SJCRH30 (cell line): ENCODE measurements around the gene VWA8. TPM values are rescaled to one million over a fixed set of nuclear protein-coding genes. Genes with fewer than 3 reads are reported as not detected.
"Not testable (repeated sequence)": the region's sequence is repeated elsewhere in the genome, so short reads cannot be mapped to it uniquely, and the experiment has no call there.

Experiments used
- DNase-seq, 2 experiments: peaks; one replicate each; pipeline ENCODE4 v3.0.0-alpha.2; 2015 to 2020
- H3K27ac ChIP-seq: fragments of 250-450 bp; sonication (Bioruptor Pico); 2 replicates; pipeline ENCODE4 v1.5.1; 2020; ENCODE audit warnings: mild to moderate bottlenecking, moderate library complexity
- H3K27me3 ChIP-seq: fragments of 250-450 bp; sonication (Bioruptor Pico); 2 replicates; pipeline ENCODE4 v1.5.1; 2020; ENCODE audit warnings: mild to moderate bottlenecking, moderate library complexity
- H3K36me3 ChIP-seq: fragments of 250-450 bp; sonication (Bioruptor Pico); 2 replicates; pipeline ENCODE4 v1.5.1; 2020; ENCODE audit warnings: mild to moderate bottlenecking, moderate library complexity
- H3K4me1 ChIP-seq: fragments of 250-450 bp; sonication (Bioruptor Pico); 2 replicates; pipeline ENCODE4 v1.5.1; 2020; ENCODE audit warnings: mild to moderate bottlenecking, moderate library complexity
- H3K4me3 ChIP-seq: fragments of 250-450 bp; sonication (Bioruptor Pico); 2 replicates; pipeline ENCODE4 v1.5.1; 2020; ENCODE audit warnings: mild to moderate bottlenecking, moderate library complexity
- H3K9me3 ChIP-seq: fragments of 250-450 bp; sonication (Bioruptor Pico); replicated peaks from 2 replicates; pipeline ENCODE4 v1.5.1; 2020; ENCODE audit warnings: mild to moderate bottlenecking, moderate library complexity
- total RNA-seq: library from RNA; depleted of rRNA; stranded (reverse); fragments of >200 nt; shearing (Covaris generic); gene quantifications from 2 replicates; pipeline ENCODE4 v1.2.3, GENCODE V29; 2014

Gene VWA8
- total RNA-seq, 1 experiment from 2014 or later, result 14.8 TPM

DNA sequence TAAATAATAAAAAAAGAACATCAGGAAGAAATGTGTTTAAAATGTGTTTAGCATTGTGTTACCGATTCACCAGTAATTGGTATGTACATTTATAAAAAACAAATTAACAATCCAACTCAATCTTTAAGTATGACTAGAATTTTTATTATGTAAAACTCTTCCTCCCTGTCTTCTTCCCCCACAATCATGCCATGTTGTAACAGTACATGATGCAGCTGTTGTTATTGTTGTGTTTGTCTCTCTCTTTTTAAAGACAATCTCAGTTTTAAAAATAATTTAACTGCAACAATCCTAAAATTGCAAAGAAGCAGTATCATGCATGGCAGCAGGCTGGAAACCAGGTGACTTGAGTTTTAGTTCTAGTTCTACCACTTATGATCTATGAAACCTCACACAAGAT lies 323.3 kb downstream of the VWA8 start:
- H3K27me3 ChIP-seq, result no peaks in the 10 kb centered on the region
- H3K27ac ChIP-seq, result no peak overlapping the region
- no peaks in the 10 kb centered on the region for H3K36me3 ChIP-seq
- no peaks in the 10 kb centered on the region for H3K4me1 ChIP-seq
- no peaks in the 10 kb centered on the region for H3K9me3 ChIP-seq
- no peak for DNase-seq
- no peak overlapping the region for H3K4me3 ChIP-seq

DNA sequence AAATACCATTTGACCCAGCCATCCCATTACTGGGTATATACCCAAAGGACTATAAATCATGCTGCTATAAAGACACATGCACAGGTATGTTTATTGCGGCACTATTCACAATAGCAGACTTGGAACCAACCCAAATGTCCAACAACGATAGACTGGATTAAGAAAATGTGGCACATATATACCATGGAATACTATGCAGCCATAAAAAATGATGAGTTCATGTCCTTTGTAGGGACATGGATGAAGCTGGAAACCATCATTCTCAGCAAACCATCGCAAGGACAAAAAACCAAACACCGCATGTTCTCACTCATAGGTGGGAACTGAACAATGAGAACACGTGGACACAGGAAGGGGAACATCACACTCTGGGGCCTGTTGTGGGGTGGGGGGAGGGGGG lies 323.9 kb downstream of the VWA8 start:
- not testable (repeated sequence) for H3K36me3 ChIP-seq, H3K4me1 ChIP-seq, H3K9me3 ChIP-seq, H3K27ac ChIP-seq, H3K4me3 ChIP-seq, H3K27me3 ChIP-seq, DNase-seq

GRCh38 chr13:41636590-41636989 lies 324.3 kb downstream of the VWA8 start:
- H3K9me3 ChIP-seq, H3K36me3 ChIP-seq, H3K27me3 ChIP-seq, H3K4me1 ChIP-seq, H3K4me3 ChIP-seq, H3K27ac ChIP-seq, DNase-seq: not testable (repeated sequence)

DNA sequence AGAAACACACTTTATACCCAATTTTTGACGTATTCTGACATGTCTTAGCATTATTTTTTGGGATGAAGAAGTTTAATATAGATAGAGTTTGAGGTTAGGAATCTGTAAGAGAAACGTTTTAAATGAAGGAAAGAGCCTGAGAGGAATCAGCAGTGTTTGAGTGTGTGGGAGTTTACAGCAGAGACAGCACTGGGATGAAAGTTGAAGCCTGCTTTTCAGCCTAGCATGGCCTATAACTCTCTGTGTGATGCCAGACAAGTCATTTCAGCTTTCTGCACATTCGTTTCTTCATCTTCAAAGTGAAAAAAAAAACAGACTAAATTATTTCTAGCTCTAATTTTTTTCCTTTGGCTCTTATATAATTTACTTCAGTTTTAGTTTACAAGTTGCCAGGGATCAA lies 326.5 kb downstream of the VWA8 start:
- Histone ChIP-seq H3K9me3 (no peaks in the 10 kb centered on the region), H3K36me3 (no peaks in the 10 kb centered on the region), H3K27ac (no peak overlapping the region), H3K4me3 (no peak overlapping the region), H3K4me1 (no peaks in the 10 kb centered on the region), H3K27me3 (no peaks in the 10 kb centered on the region)
- DNase-seq, result no peak

DNA sequence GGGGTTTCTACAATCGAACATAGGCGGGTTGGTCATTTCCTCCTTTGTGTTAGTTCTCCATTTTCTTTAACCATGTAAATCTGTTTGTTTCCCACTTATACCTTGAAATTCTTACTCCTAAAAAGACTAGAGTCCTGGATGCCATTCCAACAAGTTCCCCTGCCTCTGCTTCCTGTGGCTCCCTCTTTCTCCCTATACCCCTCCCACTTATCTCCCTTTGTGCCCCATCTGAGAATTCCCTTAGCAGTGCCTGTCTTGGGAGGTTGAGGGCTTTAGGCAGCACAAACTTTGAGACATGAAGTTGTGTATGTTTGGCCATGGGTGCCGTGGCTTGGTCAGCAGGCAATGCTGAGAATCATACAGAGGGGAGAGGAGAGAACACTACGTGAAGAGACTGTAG lies 327.1 kb downstream of the VWA8 start:
- no peaks in the 10 kb centered on the region for H3K27me3 ChIP-seq
- H3K4me1 ChIP-seq, result no peaks in the 10 kb centered on the region
- H3K27ac ChIP-seq, result no peak overlapping the region
- no peak for DNase-seq
- no peak overlapping the region for H3K4me3 ChIP-seq
- H3K36me3 ChIP-seq, result no peaks in the 10 kb centered on the region
- H3K9me3 ChIP-seq, result no peaks in the 10 kb centered on the region

- Histone ChIP-seq H3K4me1 (no peaks in the 10 kb centered on the region), H3K9me3 (no peaks in the 10 kb centered on the region), H3K27ac (no peak overlapping the region), H3K36me3 (no peaks in the 10 kb centered on the region), H3K27me3 (no peaks in the 10 kb centered on the region), H3K4me3 (no peak overlapping the region)
- DNase-seq, result no peak
Observed at GRCh38 chr13:41631296-41631965, 329.5 kb downstream of the VWA8 start.

DNA sequence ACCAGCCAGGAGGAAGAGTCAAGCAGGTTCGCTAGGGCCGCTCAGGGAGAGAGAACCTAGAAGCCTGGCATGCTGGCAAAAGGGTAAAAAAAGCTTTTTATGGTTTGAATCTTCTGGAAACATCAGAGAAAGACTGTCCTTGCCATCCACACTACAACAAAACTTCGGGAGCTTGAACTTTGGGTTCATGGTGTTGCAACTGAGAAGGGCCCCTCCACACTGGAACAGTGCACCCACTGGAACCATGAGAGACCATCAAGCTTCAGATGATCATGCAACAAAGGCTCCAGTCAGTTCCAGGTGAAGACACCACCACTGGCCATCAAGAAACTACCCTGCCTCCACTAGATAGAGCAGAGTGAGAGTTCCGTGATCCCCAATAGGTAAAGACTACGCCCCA lies 333.5 kb downstream of the VWA8 start:
- no peak for DNase-seq
- no peaks in the 10 kb centered on the region for H3K4me1 ChIP-seq
- H3K36me3 ChIP-seq, result no peaks in the 10 kb centered on the region
- no peak overlapping the region for H3K4me3 ChIP-seq
- 0 out of 2 replicates have a peak, but pooled peaks cover 2% of the 10 kb centered on the region for H3K9me3 ChIP-seq
- no peak overlapping the region for H3K27ac ChIP-seq
- H3K27me3 ChIP-seq, result no peaks in the 10 kb centered on the region

- no peaks in the 10 kb centered on the region for H3K4me1 ChIP-seq
- H3K36me3 ChIP-seq, result no peaks in the 10 kb centered on the region
- H3K4me3 ChIP-seq, result no peak overlapping the region
- no peak overlapping the region for H3K27ac ChIP-seq
- 0 out of 2 replicates have a peak, but pooled peaks cover 2% of the 10 kb centered on the region for H3K9me3 ChIP-seq
- H3K27me3 ChIP-seq, result no peaks in the 10 kb centered on the region
- no peak for DNase-seq
Observed at GRCh38 chr13:41624041-41624440, 336.9 kb downstream of the VWA8 start.

DNA sequence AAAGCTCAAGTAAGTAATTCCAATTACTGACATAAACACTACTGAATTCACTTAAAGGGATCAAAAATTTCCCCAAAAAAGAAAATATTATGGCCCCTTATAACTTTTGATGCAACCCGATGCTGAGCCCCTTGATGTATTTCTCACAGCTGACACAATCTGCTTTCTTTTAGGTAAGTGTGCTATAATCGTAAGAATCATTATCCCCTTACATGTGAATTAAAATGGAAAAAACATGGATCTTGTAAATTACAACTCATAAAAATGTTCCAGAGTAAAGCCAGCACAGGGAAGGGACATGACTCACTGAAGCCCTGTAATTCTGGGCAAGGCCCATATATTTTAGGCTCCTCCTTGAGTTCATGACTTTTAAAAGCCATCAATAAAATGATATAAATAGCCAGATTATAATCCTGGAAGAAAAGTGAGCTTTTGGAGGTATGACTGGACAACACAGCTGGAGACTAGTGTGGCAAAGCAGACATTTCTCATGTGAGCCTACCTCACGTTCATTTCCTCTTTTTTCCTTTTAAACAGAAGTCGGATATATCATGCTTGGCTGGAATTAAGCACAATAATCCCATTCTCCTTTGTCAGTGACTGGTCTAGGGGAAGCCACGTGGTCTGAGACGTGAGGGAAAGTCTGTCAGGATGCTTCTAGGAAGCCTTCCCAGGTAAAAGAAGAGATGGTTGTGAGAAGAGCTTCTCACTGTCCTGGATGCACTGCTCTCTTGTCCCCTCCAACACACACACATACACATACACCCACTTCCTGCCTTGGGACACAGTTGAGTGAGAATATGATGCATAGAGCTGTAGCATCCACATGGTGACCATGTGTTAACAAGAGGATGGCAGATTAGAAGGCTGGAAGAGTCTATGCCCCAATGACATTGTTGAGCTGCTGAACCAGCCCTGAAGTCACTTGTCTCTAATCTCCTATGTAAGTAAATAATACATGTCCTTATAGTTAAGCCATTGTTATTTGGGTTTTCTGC lies 338.2 kb downstream of the VWA8 start:
- Histone ChIP-seq H3K27ac (no peak overlapping the region), H3K4me1 (no peaks in the 10 kb centered on the region), H3K36me3 (no peaks in the 10 kb centered on the region), H3K27me3 (no peaks in the 10 kb centered on the region), H3K4me3 (no peak overlapping the region), H3K9me3 (0 out of 2 replicates have a peak, but pooled peaks cover 4% of the 10 kb centered on the region)
- DNase-seq, result no peak

GRCh38 chr13:41621716-41622431 lies 339.0 kb downstream of the VWA8 start:
- no peaks in the 10 kb centered on the region for H3K36me3 ChIP-seq
- no peaks in the 10 kb centered on the region for H3K4me1 ChIP-seq
- H3K27me3 ChIP-seq, result no peaks in the 10 kb centered on the region
- no peak overlapping the region for H3K4me3 ChIP-seq
- H3K27ac ChIP-seq, result no peak overlapping the region
- H3K9me3 ChIP-seq, result 0 out of 2 replicates have a peak, but pooled peaks cover 5% of the 10 kb centered on the region
- DNase-seq, result no peak

- H3K9me3 ChIP-seq, DNase-seq, H3K27me3 ChIP-seq, H3K36me3 ChIP-seq, H3K4me3 ChIP-seq, H3K27ac ChIP-seq: not testable (repeated sequence)
- peaks cover 21% of the 10 kb centered on the region for H3K4me1 ChIP-seq
Observed at GRCh38 chr13:41617633-41618032, 343.3 kb downstream of the VWA8 start.

DNA sequence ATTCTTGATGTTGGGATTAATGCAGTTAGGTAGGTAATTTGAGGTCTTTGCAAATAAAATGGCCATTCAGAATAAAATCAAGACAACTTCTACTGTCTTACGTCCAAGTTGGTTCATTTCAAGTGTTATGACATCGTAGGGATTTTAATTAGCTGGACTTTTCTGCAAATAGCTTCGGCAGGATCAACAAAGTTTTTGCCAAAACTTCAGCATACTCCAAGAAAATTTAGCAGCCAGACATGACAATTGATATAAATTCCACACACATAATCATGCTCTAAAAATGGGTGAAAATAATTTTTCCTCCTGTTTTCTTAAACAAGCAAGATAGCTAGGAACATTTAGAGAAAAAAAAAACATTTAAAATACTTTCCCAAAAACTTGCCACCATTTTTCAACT lies 344.8 kb downstream of the VWA8 start:
- H3K4me3 ChIP-seq, result no peak overlapping the region
- DNase-seq, result no peak
- H3K4me1 ChIP-seq, result peaks cover 22% of the 10 kb centered on the region
- H3K9me3 ChIP-seq, result 0 out of 2 replicates have a peak, but pooled peaks cover 3% of the 10 kb centered on the region
- no peaks in the 10 kb centered on the region for H3K27me3 ChIP-seq
- peaks cover 2% of the 10 kb centered on the region; the same call in 1 of the 2 replicates for H3K36me3 ChIP-seq
- H3K27ac ChIP-seq, result no peak overlapping the region

GRCh38 chr13:41615528-41615855 lies 345.4 kb downstream of the VWA8 start:
- DNase-seq, result no peak
- Histone ChIP-seq H3K9me3 (0 out of 2 replicates have a peak, but pooled peaks cover 3% of the 10 kb centered on the region), H3K4me3 (no peak overlapping the region), H3K27ac (no peak overlapping the region), H3K27me3 (no peaks in the 10 kb centered on the region), H3K4me1 (peaks cover 28% of the 10 kb centered on the region), H3K36me3 (peaks cover 2% of the 10 kb centered on the region; the same call in 1 of the 2 replicates)

DNA sequence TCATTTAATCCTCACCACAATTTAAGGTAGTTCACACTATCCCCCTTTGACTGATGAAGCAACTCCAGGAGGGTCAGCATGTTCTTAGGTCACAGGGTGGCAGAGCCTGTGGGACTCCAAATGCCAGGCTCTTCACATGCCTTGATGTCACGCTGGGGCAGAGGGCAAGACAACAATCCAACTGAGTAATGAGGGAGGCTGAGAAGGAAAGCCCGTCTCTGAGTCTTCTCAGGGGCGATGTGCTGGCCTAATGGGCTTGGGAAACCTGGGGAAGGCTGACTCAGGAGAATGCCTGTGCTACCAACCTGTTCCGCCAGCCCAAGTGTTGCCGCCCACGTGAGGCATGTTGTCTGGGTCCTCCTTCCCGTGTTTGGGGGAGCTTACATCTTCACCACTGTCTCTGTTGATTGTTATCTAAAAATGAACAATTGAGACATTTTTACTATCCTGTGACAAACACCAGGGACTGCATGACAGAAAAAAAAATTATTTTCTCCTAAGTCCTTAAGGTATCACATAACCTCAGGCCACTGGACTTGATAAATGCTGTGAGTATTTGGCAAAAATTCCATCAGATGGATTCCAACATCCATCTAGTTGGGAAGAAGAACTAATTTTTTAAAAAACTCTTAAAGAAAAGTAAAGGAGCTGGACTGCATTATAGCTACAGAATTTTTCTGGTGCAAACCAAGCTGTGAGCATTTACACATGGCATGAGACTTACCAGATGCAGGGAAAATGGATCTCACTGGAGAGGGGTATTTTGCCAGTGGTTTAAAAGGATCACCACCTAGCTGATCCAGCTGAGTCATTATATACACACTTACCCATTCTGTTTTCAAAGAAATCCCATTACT lies 346.0 kb downstream of the VWA8 start:
- DNase-seq, result no peak
- no peak overlapping the region for H3K27ac ChIP-seq

More for the DNA sequence above, 346.0 kb downstream of the VWA8 start:
- 0 out of 2 replicates have a peak, but pooled peaks cover 3% of the 10 kb centered on the region for H3K9me3 ChIP-seq
- H3K4me3 ChIP-seq, result no peak overlapping the region
- no peaks in the 10 kb centered on the region for H3K27me3 ChIP-seq
- H3K36me3 ChIP-seq, result peaks cover 2% of the 10 kb centered on the region; the same call in 1 of the 2 replicates
- peaks cover 32% of the 10 kb centered on the region for H3K4me1 ChIP-seq
